Muscle of back (tissue), 11 donors: Measurements from ENCODE around the gene WDR48. TPM values are rescaled to one million over a fixed set of nuclear protein-coding genes. Genes with fewer than 3 reads are reported as not detected.

ENCODE experiments used
- DNase-seq, 3 donors: peaks; one replicate each; pipeline versions ENCODE4 v3.0.0 to v3.0.0-alpha.2; 2013
- polyA plus RNA-seq, 10 donors: library from polyadenylated mRNA; unstranded; fragments of 120-200 nt; gene quantifications; one replicate each; pipeline ENCODE4 v1.2.1, GENCODE V29; 2013; ENCODE audit not compliant: insufficient read length in 10 of 10

The WDR48 gene
- polyA plus RNA-seq, 10 donors = 30.2 to 48.6 (median 39.5) TPM

GRCh38 chr3:39138804-39139415 is 87.1 kb downstream of the WDR48 start:
- peak in 2 of 3 donors; percentile 73 to 76 for DNase-seq

GRCh38 chr3:39139442-39139841 is 87.6 kb downstream of the WDR48 start:
- DNase-seq = no peak

GRCh38 chr3:39140341-39140971 is 88.6 kb downstream of the WDR48 start:
- no peak for DNase-seq

- DNase-seq = peak in 1 of 3 donors; percentile 36
Observed at GRCh38 chr3:39141171-39141995, 89.6 kb downstream of the WDR48 start.

- DNase-seq = no peak
Observed at GRCh38 chr3:39142067-39142466, 90.3 kb downstream of the WDR48 start.

- no peak for DNase-seq
Observed at GRCh38 chr3:39143051-39143885, 91.5 kb downstream of the WDR48 start.

- DNase-seq = no peak
Observed at GRCh38 chr3:39144095-39144747, 92.4 kb downstream of the WDR48 start.

- DNase-seq = no peak
Observed at GRCh38 chr3:39144748-39145380, 93.0 kb downstream of the WDR48 start.

- DNase-seq = no peak
Observed at GRCh38 chr3:39146083-39146501, 94.3 kb downstream of the WDR48 start.

Other genes starting within 250 kb of the WDR48 start
- gene SCN10A, start 235.8 kb upstream of the WDR48 start, polyA plus RNA-seq = not detected
- 1 to 10 TPM; 1.2 to 6.4 (median 2.7) TPM for gene SCN11A, start 72 bp upstream of the WDR48 start, polyA plus RNA-seq
- 10 to 100 TPM; 25.6 to 43.0 (median 33.9) TPM for gene GORASP1, start 55.6 kb downstream of the WDR48 start, polyA plus RNA-seq
- gene TTC21A, start 55.7 kb downstream of the WDR48 start, polyA plus RNA-seq = 1 to 10 TPM; 1.3 to 5.7 (median 2.7) TPM
- gene CSRNP1, start 101.6 kb downstream of the WDR48 start, polyA plus RNA-seq = 1 to 10 TPM; 3.6 to 9.7 (median 6.1) TPM
- 100 to 1,000 TPM in 9 of 10 donors, 10 to 100 TPM in 1; 45.2 to 483 (median 169) TPM for gene XIRP1, start 140.6 kb downstream of the WDR48 start, polyA plus RNA-seq
- gene CX3CR1, start 228.0 kb downstream of the WDR48 start, polyA plus RNA-seq = 1 to 10 TPM; 2.1 to 4.7 (median 4.1) TPM